Measurements from ENCODE around the gene PMEPA1. TPM values are rescaled to one million over a fixed set of nuclear protein-coding genes. Genes with fewer than 3 reads are reported as not detected.

PMEPA1 gene
- total RNA-seq, 1 donor from 2014 or later = 56.8 TPM

DNA sequence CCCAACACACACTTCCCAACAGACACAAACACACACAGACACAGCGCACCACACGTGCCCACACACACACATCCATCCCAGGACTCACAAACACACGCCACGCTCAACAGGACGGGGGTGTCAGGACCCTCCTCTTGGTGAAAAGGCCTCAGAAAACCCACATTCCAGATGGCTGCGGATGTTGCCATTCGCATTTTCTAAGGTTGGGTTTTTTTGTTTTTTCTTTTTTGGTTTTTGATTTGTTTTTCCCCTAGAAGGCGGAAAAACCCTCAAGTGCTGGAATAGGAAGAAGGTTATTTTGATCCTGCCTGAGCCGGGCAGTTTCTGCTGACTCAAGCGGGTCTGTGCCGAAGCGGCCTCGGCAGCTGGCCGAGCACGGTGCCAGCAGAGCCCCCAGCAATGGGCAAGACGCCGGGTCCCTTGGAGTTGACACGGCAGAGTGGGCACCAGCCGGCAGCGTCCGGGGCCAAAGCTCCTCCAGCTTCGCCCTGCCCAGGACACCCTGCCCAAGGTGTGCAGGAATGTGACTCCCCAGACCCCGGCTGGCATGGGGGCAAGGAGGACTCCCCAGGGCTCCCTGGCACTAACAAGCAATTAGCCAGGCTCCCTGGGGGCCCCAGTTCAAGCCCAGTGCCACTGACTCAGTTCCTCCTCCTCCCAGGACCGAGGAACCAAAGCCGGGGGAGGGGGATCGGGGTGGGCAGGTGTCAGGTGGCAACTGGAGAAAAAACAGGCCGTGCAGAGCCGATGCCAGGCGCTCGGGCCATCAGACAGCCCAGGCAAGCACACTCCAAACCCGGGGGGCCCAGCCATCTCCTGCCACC, 48.7 kb downstream of the PMEPA1 start:
- peak; percentile 10 to 70 for DNase-seq (ENCODE audit: low spot score in 2 of 2)

DNA sequence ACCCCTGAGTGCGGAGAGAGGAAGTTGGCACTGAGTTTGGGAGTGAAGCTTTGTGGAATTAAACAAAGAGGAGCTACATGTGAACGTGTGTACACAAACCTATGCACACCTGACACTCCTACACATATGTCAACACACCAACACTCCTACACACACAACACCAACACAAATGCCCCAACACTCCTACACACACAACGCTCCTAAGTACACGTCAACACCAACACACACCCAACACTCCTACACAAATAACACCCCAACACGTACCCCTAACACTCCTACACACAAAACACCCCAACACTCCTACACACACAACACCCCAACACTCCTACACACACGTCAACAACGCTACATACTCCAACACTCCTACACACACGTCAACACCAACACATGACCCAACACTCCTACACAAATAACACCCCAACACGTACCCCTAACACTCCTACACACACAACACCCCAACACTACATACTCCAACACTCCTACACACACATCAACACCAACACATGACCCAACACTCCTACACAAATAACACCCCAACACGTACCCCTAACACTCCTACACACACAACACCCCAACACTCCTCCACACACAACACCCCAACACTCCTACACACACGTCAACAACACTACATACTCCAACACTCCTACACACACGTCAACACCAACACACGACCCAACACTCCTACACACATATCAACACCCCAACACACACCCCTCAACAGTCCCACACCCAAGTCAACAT, 49.5 kb downstream of the PMEPA1 start:
- H3K9me3 ChIP-seq = no peaks in the 10 kb centered on the region
- intact Hi-C loops (cut with DNase I) = loop anchor here (10.0 kb wide), 1 partner anchor 304 kb away; no protein-coding TSS in a partner anchor
- H3K36me3 ChIP-seq = peaks cover 30 to 34% of the 10 kb centered on the region in 2 donors
- peak overlapping the region in 1 of 2 donors; percentile 7 for H3K27ac ChIP-seq
- H3K4me1 ChIP-seq = peaks cover 5 to 53% of the 10 kb centered on the region in 2 donors
- TF ChIP-seq, protein P1, sequence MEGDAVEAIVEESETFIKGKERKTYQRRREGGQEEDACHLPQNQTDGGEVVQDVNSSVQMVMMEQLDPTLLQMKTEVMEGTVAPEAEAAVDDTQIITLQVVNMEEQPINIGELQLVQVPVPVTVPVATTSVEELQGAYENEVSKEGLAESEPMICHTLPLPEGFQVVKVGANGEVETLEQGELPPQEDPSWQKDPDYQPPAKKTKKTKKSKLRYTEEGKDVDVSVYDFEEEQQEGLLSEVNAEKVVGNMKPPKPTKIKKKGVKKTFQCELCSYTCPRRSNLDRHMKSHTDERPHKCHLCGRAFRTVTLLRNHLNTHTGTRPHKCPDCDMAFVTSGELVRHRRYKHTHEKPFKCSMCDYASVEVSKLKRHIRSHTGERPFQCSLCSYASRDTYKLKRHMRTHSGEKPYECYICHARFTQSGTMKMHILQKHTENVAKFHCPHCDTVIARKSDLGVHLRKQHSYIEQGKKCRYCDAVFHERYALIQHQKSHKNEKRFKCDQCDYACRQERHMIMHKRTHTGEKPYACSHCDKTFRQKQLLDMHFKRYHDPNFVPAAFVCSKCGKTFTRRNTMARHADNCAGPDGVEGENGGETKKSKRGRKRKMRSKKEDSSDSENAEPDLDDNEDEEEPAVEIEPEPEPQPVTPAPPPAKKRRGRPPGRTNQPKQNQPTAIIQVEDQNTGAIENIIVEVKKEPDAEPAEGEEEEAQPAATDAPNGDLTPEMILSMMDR (IDR thresholded peaks at IDR 0.05) = no peak
- DNase-seq (ENCODE audit: low spot score in 2 of 2) = no peak
- peak overlapping the region in 1 of 2 donors; percentile 36 for H3K4me3 ChIP-seq
- H3K27me3 ChIP-seq = no peaks in the 10 kb centered on the region

More for the DNA sequence above, 48.7 kb downstream of the PMEPA1 start:
- H3K27me3 ChIP-seq = no peaks in the 10 kb centered on the region
- no peaks in the 10 kb centered on the region for H3K9me3 ChIP-seq
- peaks cover 24 to 29% of the 10 kb centered on the region in 2 donors for H3K36me3 ChIP-seq
- peak overlapping the region in 1 of 2 donors; percentile 58 for H3K27ac ChIP-seq
- H3K4me1 ChIP-seq = peaks cover 5 to 53% of the 10 kb centered on the region in 2 donors
- peak overlapping the region; percentile 28 to 36 for H3K4me3 ChIP-seq
- TF ChIP-seq, protein P1 (IDR thresholded peaks at IDR 0.05) = no peak
- intact Hi-C loops (cut with DNase I) = loop anchor here (10.0 kb wide), 1 partner anchor 304 kb away; no protein-coding TSS in a partner anchor

DNA sequence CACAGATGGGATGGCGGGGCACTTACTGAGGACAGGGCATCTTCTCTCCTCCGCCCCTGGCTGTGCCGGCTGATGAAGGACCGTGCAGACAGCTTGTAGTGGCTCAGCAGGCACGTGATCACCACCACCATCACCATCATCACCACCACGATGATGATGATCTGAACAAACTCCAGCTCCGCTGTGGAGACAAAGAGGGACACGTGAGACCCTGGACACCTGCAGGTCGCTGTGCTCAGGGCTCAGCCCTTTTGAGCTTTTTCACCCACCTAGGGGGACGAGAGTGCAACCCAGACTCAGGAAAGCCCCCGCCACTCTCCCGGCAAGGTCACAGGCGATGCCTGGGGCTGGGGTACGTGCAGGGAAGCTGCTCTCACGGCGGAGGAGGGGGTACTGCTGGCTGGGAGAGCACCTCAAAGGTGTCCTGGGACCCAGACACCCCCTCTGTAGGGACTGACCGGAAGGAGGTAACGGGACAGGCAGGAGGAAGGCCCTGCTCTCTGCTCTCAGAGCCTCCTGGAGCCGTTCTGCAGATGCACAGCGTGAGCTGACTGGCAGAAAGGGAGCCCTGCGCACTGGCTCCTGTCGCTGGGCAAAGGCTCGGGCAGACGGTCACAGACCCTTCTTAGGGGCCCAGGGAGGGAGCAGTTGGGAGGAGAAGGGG, 50.2 kb downstream of the PMEPA1 start:
- intact Hi-C loops (cut with DNase I) = loop anchor here (10.0 kb wide), 3 partner anchors 215 to 305 kb away; partner anchors contain the start of gene RBM38
- H3K27ac ChIP-seq = peak overlapping the region in 1 of 2 donors; percentile 7

DNA sequence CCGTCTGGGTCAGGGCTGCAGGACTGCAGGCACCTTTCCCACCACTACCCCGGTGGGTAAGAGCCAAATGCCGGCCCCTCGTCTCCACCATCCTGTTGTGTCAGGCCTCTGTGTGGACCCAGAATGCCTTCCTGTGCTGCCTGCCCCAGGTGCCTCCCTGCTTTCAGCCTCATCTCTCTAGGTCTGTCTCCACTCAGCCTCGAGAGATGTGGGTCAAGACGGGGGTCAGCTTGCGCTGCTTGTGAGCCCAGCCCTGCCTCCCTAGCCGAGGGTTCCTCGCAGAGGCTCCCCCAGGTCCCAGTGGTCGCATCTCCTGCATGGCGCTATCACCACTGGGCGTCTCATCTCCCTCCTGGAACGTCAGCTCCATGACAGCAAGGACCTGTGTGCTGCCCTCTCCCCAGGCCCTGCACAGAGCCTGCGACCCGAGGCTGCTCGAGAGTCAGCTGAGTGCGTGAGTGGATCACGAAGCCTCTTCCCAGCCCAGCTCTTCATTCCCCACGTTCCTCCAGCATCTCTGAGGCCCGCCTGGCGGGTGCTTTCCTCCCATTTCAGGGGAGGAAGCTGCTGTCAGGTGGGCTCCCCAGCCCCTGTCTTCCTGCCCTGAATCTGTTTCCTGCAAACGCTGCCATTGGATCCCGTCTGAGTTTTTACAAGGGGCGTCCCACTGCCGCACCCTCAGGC, 50.8 kb downstream of the PMEPA1 start:
- Histone ChIP-seq H3K27me3 (no peaks in the 10 kb centered on the region), H3K9me3 (no peaks in the 10 kb centered on the region), H3K27ac (peak overlapping the region; percentile 12 to 40), H3K4me3 (no peak overlapping the region), H3K4me1 (peaks cover 5 to 55% of the 10 kb centered on the region in 2 donors), H3K36me3 (peaks cover 34 to 36% of the 10 kb centered on the region in 2 donors)
- intact Hi-C loops (cut with DNase I) = loop anchor here (10.0 kb wide), 2 partner anchors 216 to 264 kb away; partner anchors contain the start of gene RBM38
- DNase-seq (ENCODE audit: low spot score in 2 of 2) = peak in 1 of 2 donors; percentile 58
- TF ChIP-seq, protein P1 (IDR thresholded peaks at IDR 0.05) = no peak

More for the DNA sequence above, 50.2 kb downstream of the PMEPA1 start:
- peaks cover 33 to 34% of the 10 kb centered on the region in 2 donors for H3K36me3 ChIP-seq
- DNase-seq (ENCODE audit: low spot score in 2 of 2) = peak in 1 of 2 donors; percentile 55
- peaks cover 5 to 57% of the 10 kb centered on the region in 2 donors for H3K4me1 ChIP-seq
- H3K4me3 ChIP-seq = no peak overlapping the region
- no peaks in the 10 kb centered on the region for H3K27me3 ChIP-seq
- TF ChIP-seq, protein P1 (IDR thresholded peaks at IDR 0.05) = no peak
- H3K9me3 ChIP-seq = no peaks in the 10 kb centered on the region
